Thymus (tissue), 11 donors: ENCODE results near the gene ZNF282. TPM values are rescaled to one million over a fixed set of nuclear protein-coding genes. Genes with fewer than 3 reads are reported as not detected.
"Not testable (repeated sequence)": the region's sequence is repeated elsewhere in the genome, so short reads cannot be mapped to it uniquely, and the experiment has no call there.

Experiments
- DNase-seq, 9 donors: peaks; one replicate each; pipeline ENCODE4 v3.0.0-alpha.2; 2013; ENCODE audit warnings: low spot score in 9 of 9, low read depth in 6 of 9, missing footprints in 1 of 9
- H3K27ac ChIP-seq, 2 donors: one replicate each; pipeline ENCODE4 v1.5.1; 2013; ENCODE audit warnings: control low read depth in 1 of 2, low read depth in 1 of 2, low read length in 1 of 2, mild to moderate bottlenecking in 1 of 2, moderate library complexity in 1 of 2
- H3K27me3 ChIP-seq, 2 donors: one replicate each; pipeline ENCODE4 v1.5.1; 2013; ENCODE audit warnings: low read length in 1 of 2; ENCODE audit not compliant: control insufficient read depth in 2 of 2, insufficient read depth in 1 of 2
- H3K36me3 ChIP-seq, 2 donors: one replicate each; pipeline ENCODE4 v1.5.1; 2013; ENCODE audit warnings: low read length in 1 of 2, mild to moderate bottlenecking in 1 of 2, moderate library complexity in 1 of 2; ENCODE audit not compliant: control insufficient read depth in 2 of 2, insufficient read depth in 2 of 2
- H3K4me1 ChIP-seq, 2 donors: one replicate each; pipeline ENCODE4 v1.5.1; 2013; ENCODE audit warnings: low read length in 2 of 2; ENCODE audit not compliant: control insufficient read depth in 2 of 2, insufficient read depth in 2 of 2
- H3K4me3 ChIP-seq, 2 donors: one replicate each; pipeline ENCODE4 v1.5.1; 2013; ENCODE audit warnings: low read length in 2 of 2, control low read depth in 1 of 2, mild to moderate bottlenecking in 1 of 2
- H3K9me3 ChIP-seq, 2 donors: one replicate each; pipeline ENCODE4 v1.5.1; 2013; ENCODE audit warnings: low read length in 1 of 2, mild to moderate bottlenecking in 1 of 2; ENCODE audit not compliant: control insufficient read depth in 2 of 2, insufficient read depth in 1 of 2
- WGBS: extraction: QIAGEN DNeasy Blood & Tissue Kit; methylation state at CpG from one replicate; pipeline ENCODE4 v1.1.7; 2013; 5-methylcytosine and 5-hydroxymethylcytosine counted together
- polyA plus RNA-seq: library from polyadenylated mRNA; stranded (reverse); fragments of 200-250 nt; gene quantifications from one replicate; pipeline ENCODE4 v1.2.3, GENCODE V29; 2013
- total RNA-seq: library from RNA; stranded (reverse); fragments of 120-200 nt; gene quantifications from one replicate; pipeline ENCODE4 v1.2.4, GENCODE V29; 2013
- donor health status: healthy.

Gene ZNF282
- total and polyA plus RNA-seq, 2 donors: 7.6 to 13.0 TPM

GRCh38 chr7:149240637-149241036, 45.3 kb downstream of the ZNF282 start:
- H3K9me3 ChIP-seq: peaks cover 0 to 6% of the 10 kb centered on the region in 2 donors
- WGBS: 88% methylated on average over 5 of the region's 5 CpGs
- no peak for DNase-seq
- peaks cover 14 to 15% of the 10 kb centered on the region in 2 donors for H3K4me1 ChIP-seq
- peaks cover 0 to 3% of the 10 kb centered on the region in 2 donors for H3K27me3 ChIP-seq
- H3K27ac ChIP-seq: no peak overlapping the region
- peak overlapping the region; percentile 90 to 98 for H3K4me3 ChIP-seq
- H3K36me3 ChIP-seq: no peaks in the 10 kb centered on the region

GRCh38 chr7:149241696-149242095, 46.4 kb downstream of the ZNF282 start:
- Histone ChIP-seq H3K4me3 (no peak overlapping the region), H3K9me3 (peaks cover 0 to 6% of the 10 kb centered on the region in 2 donors), H3K27ac (no peak overlapping the region), H3K4me1 (peaks cover 14 to 15% of the 10 kb centered on the region in 2 donors), H3K27me3 (peaks cover 0 to 3% of the 10 kb centered on the region in 2 donors), H3K36me3 (no peaks in the 10 kb centered on the region)
- 97% methylated on average over 5 of the region's 5 CpGs for WGBS
- no peak for DNase-seq

GRCh38 chr7:149245244-149245643, 49.9 kb downstream of the ZNF282 start:
- peaks cover 0 to 6% of the 10 kb centered on the region in 2 donors for H3K9me3 ChIP-seq
- peaks cover 4 to 11% of the 10 kb centered on the region in 2 donors for H3K36me3 ChIP-seq
- peaks cover 7 to 12% of the 10 kb centered on the region in 2 donors for H3K4me1 ChIP-seq
- no peak for DNase-seq
- H3K27ac ChIP-seq: no peak overlapping the region
- H3K4me3 ChIP-seq: no peak overlapping the region
- 73% methylated on average over 5 of the region's 5 CpGs for WGBS
- no peaks in the 10 kb centered on the region for H3K27me3 ChIP-seq

DNA sequence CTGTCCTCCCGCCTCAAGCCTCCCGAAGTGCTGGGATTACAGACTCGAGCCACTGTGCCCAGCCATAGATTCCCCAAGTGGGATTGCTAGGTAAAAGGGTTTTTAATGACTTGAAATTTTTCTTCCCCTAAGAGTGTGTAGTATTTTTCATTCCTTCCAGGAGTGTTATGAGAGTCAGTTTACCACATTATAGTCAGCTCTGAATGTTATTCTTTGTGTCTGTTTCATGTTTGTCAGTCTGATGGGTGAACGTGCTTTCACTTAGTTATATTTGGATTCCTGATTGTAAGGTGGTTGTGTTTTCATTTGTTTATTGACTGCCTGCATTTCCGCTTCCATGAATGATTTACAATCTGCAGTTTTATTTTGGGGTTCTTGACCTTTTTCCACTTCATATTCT, 50.4 kb downstream of the ZNF282 start:
- H3K4me1 ChIP-seq: peaks cover 2 to 7% of the 10 kb centered on the region in 2 donors
- peaks cover 0 to 6% of the 10 kb centered on the region in 2 donors for H3K9me3 ChIP-seq
- 97% methylated on average over 5 of the region's 5 CpGs for WGBS
- H3K27me3 ChIP-seq: no peaks in the 10 kb centered on the region
- no peak overlapping the region for H3K27ac ChIP-seq
- no peak for DNase-seq
- H3K36me3 ChIP-seq: peaks cover 8 to 16% of the 10 kb centered on the region in 2 donors
- no peak overlapping the region for H3K4me3 ChIP-seq

DNA sequence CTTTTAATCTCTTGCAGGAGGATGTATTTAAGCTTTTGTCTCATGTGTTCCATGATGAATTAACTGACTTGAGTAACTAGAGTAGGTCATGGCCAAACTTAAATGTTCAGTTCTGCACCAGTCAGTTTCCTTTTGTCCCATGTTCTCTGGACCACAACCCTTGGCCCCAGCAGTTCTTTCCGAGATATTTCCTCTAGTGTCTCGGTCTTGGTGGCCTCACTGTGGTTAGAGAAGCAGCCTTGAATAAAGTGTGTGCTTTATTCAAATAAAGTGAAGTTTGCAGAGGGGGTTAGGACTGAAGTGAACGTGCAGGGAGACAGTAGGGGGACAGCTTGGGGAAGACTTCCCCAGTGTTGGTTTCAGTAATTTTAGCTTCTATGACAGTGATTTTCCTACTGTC, 53.4 kb downstream of the ZNF282 start:
- WGBS: 81% methylated on average over 3 of the region's 3 CpGs
- Histone ChIP-seq H3K36me3 (peaks cover 34 to 43% of the 10 kb centered on the region in 2 donors), H3K27ac (no peak overlapping the region), H3K27me3 (no peaks in the 10 kb centered on the region), H3K9me3 (peaks cover 0 to 3% of the 10 kb centered on the region in 2 donors), H3K4me3 (no peak overlapping the region), H3K4me1 (no peaks in the 10 kb centered on the region)
- no peak for DNase-seq

GRCh38 chr7:149250151-149250550, 54.8 kb downstream of the ZNF282 start:
- H3K27me3 ChIP-seq, H3K27ac ChIP-seq, H3K9me3 ChIP-seq, H3K4me3 ChIP-seq, DNase-seq, H3K4me1 ChIP-seq: not testable (repeated sequence)
- H3K36me3 ChIP-seq: peaks cover 47 to 56% of the 10 kb centered on the region in 2 donors
- 97% methylated on average over 18 of the region's 18 CpGs for WGBS

DNA sequence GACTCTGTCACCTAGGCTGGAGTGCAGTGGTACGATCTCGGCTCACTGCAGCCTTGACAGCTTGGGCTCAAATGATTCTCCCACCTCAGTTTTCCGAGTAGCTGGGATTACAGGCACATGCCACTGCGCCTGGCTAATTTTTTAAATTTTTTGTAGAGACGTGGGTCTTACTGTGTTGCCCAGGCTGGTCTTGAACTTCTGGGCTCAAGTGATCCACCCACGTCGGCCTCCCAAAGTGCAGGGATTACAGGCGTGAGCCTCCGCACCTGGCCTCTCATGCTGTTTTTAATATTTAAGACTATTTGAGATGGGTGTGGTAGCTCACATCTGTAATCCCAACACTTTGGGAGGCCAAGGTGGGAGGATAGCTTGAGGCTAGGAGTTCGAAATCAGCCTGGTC, 56.2 kb downstream of the ZNF282 start:
- 99% methylated on average over 10 of the region's 10 CpGs for WGBS
- H3K9me3 ChIP-seq, H3K27me3 ChIP-seq, H3K27ac ChIP-seq, H3K4me1 ChIP-seq, DNase-seq, H3K4me3 ChIP-seq: not testable (repeated sequence)
- H3K36me3 ChIP-seq: peaks cover 55 to 66% of the 10 kb centered on the region in 2 donors

DNA sequence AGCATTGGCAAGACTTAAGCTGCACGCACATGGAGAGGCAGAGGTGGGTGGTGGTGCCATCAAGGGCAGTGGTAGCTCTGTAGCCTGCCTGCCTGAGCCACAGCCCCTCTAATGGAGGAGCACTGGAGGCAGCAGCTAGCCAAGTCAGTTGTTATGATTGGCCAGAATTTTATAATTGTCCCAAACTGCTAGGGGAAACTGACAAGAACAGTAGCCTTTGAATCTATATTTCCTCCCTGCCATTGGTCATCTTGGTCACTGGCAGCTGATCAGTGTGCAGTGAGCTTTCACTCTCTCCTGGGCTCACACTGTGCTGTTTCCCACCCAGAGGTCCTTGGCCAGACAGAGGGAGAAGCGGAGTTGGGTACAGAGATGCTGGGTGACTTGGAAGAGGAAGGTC, 57.0 kb downstream of the ZNF282 start:
- no peak for DNase-seq
- H3K36me3 ChIP-seq: peaks cover 55 to 66% of the 10 kb centered on the region in 2 donors
- no peak overlapping the region for H3K27ac ChIP-seq
- no peaks in the 10 kb centered on the region for H3K4me1 ChIP-seq
- no peaks in the 10 kb centered on the region for H3K27me3 ChIP-seq
- H3K9me3 ChIP-seq: no peaks in the 10 kb centered on the region
- over 99% methylated on average over 2 of the region's 2 CpGs for WGBS
- no peak overlapping the region for H3K4me3 ChIP-seq

- Histone ChIP-seq H3K36me3 (peaks cover 55 to 61% of the 10 kb centered on the region in 2 donors), H3K9me3 (no peaks in the 10 kb centered on the region), H3K27ac (no peak overlapping the region), H3K4me3 (no peak overlapping the region), H3K4me1 (no peaks in the 10 kb centered on the region), H3K27me3 (no peaks in the 10 kb centered on the region)
- whole genome bisulfite sequencing: 99% methylated on average over 7 of the region's 7 CpGs
- no peak for DNase-seq
Observed at GRCh38 chr7:149253665-149254064, 58.3 kb downstream of the ZNF282 start.
